GM12878 (cell line): ENCODE data around the gene DENND1A. TPM values are rescaled to one million over a fixed set of nuclear protein-coding genes. Genes with fewer than 3 reads are reported as not detected.

Experiments used
- ATAC-seq: fragments of 200-7000 bp; cut with Tn5 transposase; 3 replicates; pipeline ENCODE4 v1.9.1; 2020; ENCODE audit warnings: mild to moderate bottlenecking, moderate library complexity
- BruUV-seq: library from RNA; stranded (reverse); fragments of 400-500 nt; replicated peaks from 2 replicates; lab custom pipeline; 2021; lab: Mats Ljungman, UMichigan
- CTCF ChIA-PET: fragments of 300-600 bp; sonication (Branson Sonifier 250); formaldehyde crosslinking; extraction: SDS; loops from one replicate; lab custom pipeline; 2021; ENCODE audit warnings: inconsistent platforms; lab: Yijun Ruan, JAX
- POLR2A ChIA-PET: fragments of 350-600 bp; formaldehyde crosslinking; extraction: SDS; loops from one replicate; lab custom pipeline; 2021; ENCODE audit warnings: inconsistent platforms; lab: Charles Lee
- RAD21 ChIA-PET: fragments of 300-600 bp; sonication (Branson Sonifier 250); formaldehyde crosslinking; loops from one replicate; lab custom pipeline; 2023; ENCODE audit warnings: antibody characterized with exemption; ENCODE audit not compliant: unreplicated experiment; lab: Charles Lee
- SMC1A ChIA-PET: fragments of 300-600 bp; sonication (Branson Sonifier 250); formaldehyde crosslinking; loops from one replicate; lab custom pipeline; 2023; ENCODE audit not compliant: unreplicated experiment, uncharacterized antibody; lab: Charles Lee
- DNase-seq: peaks from one replicate; pipeline ENCODE4 v3.0.0-alpha.2; 2011; ENCODE audit warnings: low read depth, low spot score
- FAIRE-seq: peaks from 3 replicates; lab custom pipeline; 2011; peaks lifted over from hg19 to GRCh38; lab: Jason Lieb, UNC
- H2AFZ ChIP-seq: 2 replicates; pipeline ENCODE4 v1.6.0; 2011; ENCODE audit warnings: low read depth, low read length, control low read depth; ENCODE audit not compliant: control insufficient read depth
- H3K27ac ChIP-seq: 2 replicates; pipeline ENCODE4 v1.5.1; 2011; ENCODE audit warnings: control low read depth; ENCODE audit not compliant: control insufficient read depth, insufficient read depth
- H3K27me3 ChIP-seq, 2 experiments: replicated peaks in 1 of 2; 2 replicates each; pipeline versions ENCODE4 v1.6.0 to v1.6.1; 2011; ENCODE audit warnings: low read length in 1 of 2; ENCODE audit not compliant: control insufficient read depth in 2 of 2, insufficient read depth in 2 of 2
- H3K36me3 ChIP-seq, 2 experiments: 2 replicates each; pipeline ENCODE4 v1.5.1; 2011; ENCODE audit warnings: low read length in 1 of 2; ENCODE audit not compliant: control insufficient read depth in 2 of 2, insufficient read depth in 2 of 2
- H3K4me1 ChIP-seq: 2 replicates; pipeline ENCODE4 v1.6.1; 2011; ENCODE audit warnings: mild to moderate bottlenecking, low read length, moderate library complexity, mixed read lengths; ENCODE audit not compliant: control insufficient read depth, insufficient read depth
- H3K4me2 ChIP-seq: 2 replicates; pipeline ENCODE4 v1.6.0; 2011; ENCODE audit warnings: control low read depth; ENCODE audit not compliant: control insufficient read depth, insufficient read depth
- H3K4me3 ChIP-seq: fragments of 200-600 bp; sonication (generic); 2 replicates; pipeline ENCODE4 v1.5.1; 2016
- H3K79me2 ChIP-seq: 2 replicates; pipeline ENCODE4 v1.6.0; 2011; ENCODE audit warnings: low read length; ENCODE audit not compliant: control insufficient read depth, insufficient read depth
- H3K9ac ChIP-seq: 2 replicates; pipeline ENCODE4 v1.8.0; 2011; ENCODE audit warnings: low read length, control low read depth, mixed read lengths; ENCODE audit not compliant: control insufficient read depth, insufficient read depth
- H3K9me3 ChIP-seq: replicated peaks from 3 replicates; pipeline ENCODE4 v1.5.1; 2011; ENCODE audit warnings: mild to moderate bottlenecking, low read length; ENCODE audit not compliant: control insufficient read depth, insufficient read depth
- H4K20me1 ChIP-seq: 2 replicates; pipeline ENCODE4 v1.6.0; 2011; ENCODE audit not compliant: control insufficient read depth, insufficient read depth
- CEBPB ChIP-seq, 2 experiments: fragments of 150-350 bp in 1 of 2; IDR thresholded peaks; 2 replicates each; pipeline ENCODE4 v1.6.1; 2012 to 2014; ENCODE audit warnings: low read depth in 2 of 2, low read length in 2 of 2, borderline replicate concordance in 1 of 2, inconsistent platforms in 1 of 2
- E2F4 ChIP-seq: IDR thresholded peaks from 2 replicates; pipeline ENCODE4 v1.6.1; 2012; ENCODE audit warnings: low read depth, low read length, improper control_type of control experiment
- KAT2A ChIP-seq: conservative IDR thresholded peaks from 2 replicates; pipeline ENCODE4 v1.6.1; 2011; ENCODE audit warnings: low read depth, low read length; ENCODE audit not compliant: control insufficient read depth
- TCF3 ChIP-seq: IDR thresholded peaks from 2 replicates; pipeline ENCODE4 v1.6.1; 2012; ENCODE audit warnings: low read depth, mild to moderate bottlenecking, low read length, borderline replicate concordance; ENCODE audit not compliant: insufficient read depth
- ZBTB40 ChIP-seq: fragments of 450-650 bp; IDR thresholded peaks from 2 replicates; pipeline ENCODE4 v1.6.1; 2016; ENCODE audit warnings: mild to moderate bottlenecking, moderate library complexity, borderline replicate concordance
- WGBS: methylation state at CpG from one replicate; pipeline ENCODE4 v1.1.6; 2016; ENCODE audit warnings: low lambda C conversion rate; ENCODE audit not compliant: insufficient replicate concordance, insufficient coverage; ENCODE audit errors: missing lambda C conversion rate; 5-methylcytosine and 5-hydroxymethylcytosine counted together
- in situ Hi-C: fragments of 300-500 bp; cut with MboI; formaldehyde crosslinking; loops from 9 replicates; pipeline ENCODE4 v1.14.3; 2018; ENCODE audit warnings: mixed read lengths
- intact Hi-C: fragments of 100-400 bp; cut with micrococcal nuclease; formaldehyde crosslinking; loops from one replicate; pipeline ENCODE4 v1.14.2; 2022; ENCODE audit not compliant: unreplicated experiment
- polyA plus RNA-seq, 11 experiments: library from polyadenylated mRNA; depleted of rRNA in 4 of 11; unstranded in 6 of 11; stranded (reverse) in 5 of 11; fragments of >200 nt; fragmentation: Nextera tagmentation in 4 of 11; fragmentation: Illumina TruSeq in 1 of 11; extraction: Ambion mirVana in 4 of 11; extraction: Trizol in 1 of 11; gene quantifications; 1 replicate in 1 of 11; 2 replicates in 10 of 11; pipeline versions ENCODE4 v1.2.1 to v1.2.3, GENCODE V29; 2011 to 2016; ENCODE audit warnings: inconsistent platforms in 2 of 11, missing spikeins in 2 of 11, low read depth in 1 of 11
- total RNA-seq, 4 experiments: library from RNA; depleted of rRNA in 3 of 4; stranded (reverse); fragments of >200 nt in 3 of 4; fragmentation: Illumina TruSeq in 1 of 4; extraction: Trizol in 1 of 4; gene quantifications; 2 replicates each; pipeline versions ENCODE4 v1.2.1 to v1.2.3, GENCODE V29; 2013 to 2021

Gene DENND1A
- total and polyA plus RNA-seq, 10 of the 15 experiments (the other 5 are each of a cell fraction or from before 2014, with no cell fraction given): 14.1 to 48.6 (median 35.2) TPM

DNA sequence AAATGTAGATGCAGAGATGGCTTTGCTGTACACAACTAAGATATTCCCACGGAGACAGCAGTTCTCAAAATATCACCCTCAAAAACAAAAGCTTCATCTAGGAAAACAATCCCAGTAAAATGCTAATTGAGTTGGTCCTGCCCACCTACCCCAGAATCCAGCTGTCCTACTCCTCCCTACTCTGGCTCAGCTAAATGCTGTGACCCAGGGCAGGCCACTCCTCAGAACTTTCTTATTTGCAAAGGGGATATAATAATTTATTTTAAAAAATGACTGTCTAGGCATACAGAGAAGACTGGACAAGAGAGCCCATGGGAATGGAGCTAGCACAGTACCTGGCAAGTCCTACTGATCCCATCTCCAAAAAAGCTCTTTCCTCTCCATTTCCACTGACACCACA is 411.6 kb downstream of the DENND1A start (continued):
- TF ChIP-seq ZBTB40: no peak
- TF ChIP-seq E2F4: no peak
- TF ChIP-seq TCF3: no peak

- H3K27ac ChIP-seq: no peak overlapping the region
- no peaks in the 10 kb centered on the region for H3K4me1 ChIP-seq
- ATAC-seq: no peak
- no peaks in the 10 kb centered on the region for H3K27me3 ChIP-seq
- POLR2A ChIA-PET: no interaction called here
- H3K4me2 ChIP-seq: no peak overlapping the region
- H3K79me2 ChIP-seq: no peaks in the 10 kb centered on the region
- H3K36me3 ChIP-seq: no peaks in the 10 kb centered on the region; a peak in 1 of 4 replicates
- no peak overlapping the region for H3K4me3 ChIP-seq
- no peak for DNase-seq
- SMC1A ChIA-PET: no interaction called here
- intact Hi-C loops: no loop called here
- RAD21 ChIA-PET: interaction anchor here (0.6 kb wide), 1 partner anchor 449 kb away, joined by 3 read pairs; no protein-coding TSS in a partner anchor
- H4K20me1 ChIP-seq: no peaks in the 10 kb centered on the region; the same call in 1 of the 2 replicates
- no peak for FAIRE-seq
- BruUV-seq: no TSS peak
- no peak overlapping the region for H2AFZ ChIP-seq
- H3K9me3 ChIP-seq: no peaks in the 10 kb centered on the region
- CTCF ChIA-PET: no interaction called here
- WGBS: 80% methylated on average over 4 of the region's 4 CpGs
- no peak overlapping the region for H3K9ac ChIP-seq
- in situ Hi-C loops: no loop called here
- TF ChIP-seq CEBPB (IDR thresholded peaks at IDR 0.05; ENCODE audit: borderline replicate concordance in 1 of 2, low read depth in 2 of 2, low read length in 2 of 2) (peak in 1 of 2 experiments; percentile 32; a peak in 1 of 4 replicates), KAT2A (no peak)
These were observed 412.4 kb downstream of the DENND1A start for GRCh38 chr9:123517512-123517911.
